HG03565 (cell line): ENCODE results near the gene CLEC2L.

Source experiments
- ATAC-seq: cut with Tn5 transposase; IDR thresholded peaks from one replicate; pipeline ENCODE4 v1.9.1; 2021; ENCODE audit warnings: mild to moderate bottlenecking, moderate library complexity; ENCODE audit not compliant: unreplicated experiment

The CLEC2L gene

DNA sequence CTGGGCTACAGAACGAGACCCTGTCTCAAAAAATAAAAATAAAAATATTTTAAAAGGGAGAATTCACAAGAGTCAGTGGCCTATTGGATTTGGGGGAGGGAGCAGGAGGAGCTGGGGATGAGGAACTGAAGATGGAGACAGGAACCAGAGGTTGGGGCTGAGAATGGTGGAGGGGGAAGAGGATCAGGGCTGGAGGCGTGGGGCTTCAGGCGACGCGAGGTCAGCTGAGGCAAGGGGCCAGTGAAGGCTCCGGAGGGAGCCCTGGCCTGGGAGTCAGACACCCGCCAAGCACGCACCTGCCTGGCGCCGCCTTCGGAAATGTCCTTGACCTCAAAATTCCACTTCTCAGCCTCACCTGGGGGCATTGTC is 671 bp upstream of the CLEC2L start:
- ATAC-seq: no peak

DNA sequence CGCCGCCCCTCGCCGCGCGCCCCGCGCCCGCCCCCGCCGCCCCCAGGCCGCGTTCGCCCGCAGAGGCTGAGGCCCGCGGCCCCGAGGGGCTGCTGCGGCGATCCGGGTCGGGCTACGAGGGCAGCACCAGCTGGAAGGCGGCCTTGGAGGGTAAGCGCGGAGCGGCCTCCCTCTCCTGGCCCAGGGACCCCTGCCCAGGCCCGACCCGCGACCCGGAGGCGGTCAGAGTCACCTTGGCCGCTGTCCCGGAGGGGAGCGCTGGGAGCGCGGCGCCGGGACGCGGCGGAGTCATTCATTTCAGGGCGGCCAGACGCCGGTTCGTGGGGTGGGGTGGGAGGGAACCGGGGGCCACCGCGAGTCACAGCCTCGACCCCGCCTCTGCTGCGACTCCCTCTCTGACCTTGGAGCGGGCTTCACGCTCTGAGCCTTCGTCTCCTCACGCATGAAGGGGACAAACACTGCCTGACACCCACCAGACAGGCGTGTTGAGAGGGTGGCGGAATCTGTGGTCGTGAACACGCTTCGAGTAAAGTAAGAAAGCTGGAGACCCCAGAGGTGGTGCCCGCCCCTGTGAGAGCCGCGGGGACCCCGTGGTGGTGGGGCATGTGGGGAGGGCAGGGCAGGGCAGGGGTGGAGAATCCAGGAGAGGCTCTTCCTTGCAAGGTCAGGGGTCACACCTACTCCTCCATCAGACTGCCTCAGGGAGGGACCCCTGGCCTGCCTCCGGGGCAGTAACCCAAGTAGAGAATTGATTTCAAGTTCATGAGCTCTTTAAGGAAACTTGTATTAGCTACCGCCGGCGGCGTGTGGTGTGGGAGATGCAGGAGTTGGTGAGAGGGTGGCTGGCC is 707 bp downstream of the CLEC2L start:
- ATAC-seq: no peak

DNA sequence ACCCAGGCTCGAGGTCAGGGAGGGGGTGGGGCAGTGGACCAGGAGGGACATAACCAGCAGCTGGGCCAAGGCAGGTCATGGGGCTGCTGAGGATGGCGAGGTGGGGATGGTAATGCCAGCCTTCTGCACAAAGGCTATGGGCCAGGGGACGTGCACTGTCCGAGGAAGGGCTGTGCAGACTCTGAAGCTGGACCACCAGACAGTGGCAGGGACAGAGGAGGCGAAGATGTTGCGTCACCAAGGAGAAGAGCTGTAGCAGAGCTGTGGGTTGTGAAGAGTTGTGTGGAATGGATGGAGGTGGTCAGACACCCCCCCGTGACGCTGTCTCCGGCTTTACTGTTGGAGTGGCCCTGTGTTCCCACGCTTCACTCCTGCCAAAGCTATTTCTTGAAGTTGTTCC is 1.8 kb downstream of the CLEC2L start:
- ATAC-seq: no peak

DNA sequence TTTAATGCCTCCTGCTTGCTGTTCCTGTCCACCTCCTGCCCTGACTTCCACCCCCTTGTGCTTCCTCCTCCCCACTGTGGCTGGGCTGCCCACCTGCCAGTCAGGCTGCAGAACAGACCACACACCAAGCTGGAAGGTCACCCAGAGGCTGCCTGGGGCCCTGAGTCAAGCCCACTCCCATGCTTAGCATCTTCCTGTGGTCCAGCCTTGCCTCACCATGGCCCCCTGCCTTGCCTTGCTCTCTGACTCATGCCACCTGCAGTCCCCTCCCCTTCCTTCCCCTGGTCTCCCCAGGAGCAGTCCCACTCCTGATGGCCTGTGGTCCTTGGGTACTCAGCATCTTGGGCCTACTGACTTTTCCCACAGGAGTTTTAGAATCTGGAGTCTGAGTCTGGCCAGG is 2.3 kb downstream of the CLEC2L start:
- ATAC-seq: no peak

DNA sequence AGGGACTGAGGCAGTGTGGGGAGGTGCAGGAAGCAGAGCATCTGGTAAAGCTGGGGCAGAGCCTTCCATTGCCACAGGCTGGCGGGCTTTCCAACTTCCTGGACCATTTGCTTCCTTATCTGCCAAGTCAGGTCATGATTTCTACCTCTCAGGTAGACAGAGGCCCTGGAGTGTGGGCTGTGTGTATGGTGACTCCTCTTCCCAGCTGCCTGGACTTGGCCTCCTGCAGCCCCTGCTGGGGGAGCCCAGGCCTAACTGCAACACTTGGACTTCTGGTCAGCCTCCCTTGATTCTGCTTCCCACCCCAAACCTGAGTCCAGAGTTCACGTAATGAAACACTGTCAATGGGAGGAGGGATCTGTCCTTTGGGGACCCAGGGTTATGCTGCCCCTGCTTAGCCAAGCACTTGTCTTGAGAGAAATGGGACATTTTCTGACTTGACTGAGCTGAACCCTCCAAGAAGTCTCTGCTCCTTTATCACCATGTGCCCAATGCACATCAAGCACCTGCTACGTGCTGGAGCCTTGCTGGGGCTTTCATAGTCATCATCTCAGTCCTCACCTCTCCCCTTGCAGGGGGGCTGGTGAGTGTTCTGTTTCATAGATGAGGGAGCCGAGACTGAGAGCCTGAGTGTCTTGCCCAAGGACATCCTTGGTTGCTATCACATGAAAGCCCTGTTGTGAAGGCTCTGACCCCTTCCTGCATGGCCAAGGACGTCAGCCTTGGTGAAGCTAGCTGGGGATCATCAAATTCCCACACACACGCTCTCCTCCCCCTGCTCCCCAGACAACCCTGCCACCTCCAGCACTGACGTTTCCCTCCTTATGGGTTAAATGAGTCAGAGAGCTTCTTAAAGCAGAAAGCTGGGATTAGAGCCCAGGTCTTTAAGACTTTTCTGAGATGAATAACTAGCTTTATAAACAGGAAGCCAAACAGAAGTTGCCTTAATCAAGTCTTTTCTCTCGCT is 3.4 kb downstream of the CLEC2L start:
- no peak for ATAC-seq

DNA sequence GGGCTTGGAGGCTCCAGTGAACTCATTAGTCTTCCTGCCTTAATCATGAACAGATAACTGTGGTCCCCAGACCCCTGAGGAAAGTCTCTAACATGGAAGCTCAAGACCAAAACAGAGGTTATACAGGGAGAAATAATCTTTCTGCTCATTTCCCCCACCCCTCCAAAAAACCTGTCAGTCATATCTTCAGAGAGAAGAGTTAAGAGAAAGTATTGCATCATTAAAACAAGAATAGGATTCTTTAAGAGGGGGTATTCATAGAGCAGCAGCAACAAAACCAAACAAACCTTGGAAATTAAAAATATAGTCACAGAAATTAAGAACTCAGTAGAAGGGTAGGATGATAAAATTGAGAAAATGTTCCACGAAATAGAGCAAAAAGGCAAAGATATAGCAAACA is 7.6 kb downstream of the CLEC2L start:
- ATAC-seq: no peak

DNA sequence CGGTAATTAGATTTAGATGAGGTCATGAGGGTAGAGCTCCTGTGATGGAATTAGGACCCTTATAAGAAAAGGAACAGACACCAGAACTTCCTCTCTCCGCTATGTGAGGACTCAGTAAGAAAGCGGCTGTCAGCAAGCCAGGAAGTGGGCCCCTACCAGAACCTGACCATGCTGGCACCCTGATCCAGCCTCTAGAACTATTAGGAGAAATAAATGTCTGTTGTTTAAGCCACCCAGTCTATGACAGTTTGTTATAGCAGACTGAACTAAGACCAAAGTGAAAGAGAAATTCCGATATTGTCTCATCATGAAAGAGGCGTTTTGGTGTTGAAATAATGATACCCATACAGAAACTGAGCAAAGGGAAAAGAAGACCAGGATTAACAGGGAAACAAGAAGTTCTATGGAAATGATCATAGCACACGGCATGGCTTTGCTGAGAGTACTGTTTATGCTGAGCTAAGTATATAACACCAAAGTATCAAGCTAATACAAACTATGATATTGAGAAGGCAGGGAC is 9.2 kb downstream of the CLEC2L start:
- no peak for ATAC-seq

DNA sequence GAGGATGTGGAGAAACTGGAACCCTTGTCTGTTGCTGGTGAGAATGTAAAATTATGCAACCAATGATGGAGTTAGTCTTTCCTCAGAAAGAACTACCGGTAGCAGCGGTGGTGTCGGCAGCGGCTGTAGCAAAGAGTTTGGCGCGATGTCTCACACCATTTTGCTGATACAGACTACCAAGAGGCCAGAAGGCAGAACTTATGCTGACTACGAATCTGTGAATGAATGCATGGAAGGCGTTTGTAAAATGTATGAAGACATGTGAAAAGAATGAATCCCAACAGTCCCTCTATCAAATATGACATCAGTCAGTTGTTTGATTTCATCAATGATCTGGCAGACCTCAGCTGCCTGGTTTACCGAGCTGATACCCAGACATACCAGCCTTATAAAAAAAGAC is 10.6 kb downstream of the CLEC2L start:
- no peak for ATAC-seq

DNA sequence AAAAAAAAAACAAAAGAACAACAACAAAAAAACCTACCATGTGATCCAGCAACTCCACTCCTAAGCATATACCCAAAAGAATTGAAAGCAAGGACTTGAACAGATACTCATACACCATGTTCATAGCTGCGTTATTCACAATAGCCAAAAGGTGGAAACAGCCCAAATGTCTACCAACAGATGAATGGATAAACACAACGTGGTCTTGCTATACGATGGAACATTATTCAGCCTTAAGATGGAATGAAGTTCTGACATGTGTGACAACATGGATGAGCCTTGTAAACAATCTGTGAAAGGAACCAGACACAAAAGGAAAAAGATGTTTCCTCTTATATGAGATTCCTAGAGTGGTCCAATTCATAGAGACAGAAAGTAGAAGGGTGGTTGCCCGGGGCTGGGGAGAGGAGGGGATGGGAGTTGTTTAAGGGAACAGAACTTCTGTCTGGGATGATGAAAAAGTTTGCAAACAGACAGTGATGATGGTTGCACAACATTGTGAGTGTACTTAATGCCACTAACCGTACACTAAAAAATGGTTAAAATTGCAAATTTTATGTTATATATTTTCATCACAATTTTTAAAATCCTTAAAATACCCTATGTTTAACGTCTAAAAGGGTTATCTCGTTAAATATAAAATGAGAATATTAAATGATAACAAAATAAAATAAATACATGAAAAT is 11.6 kb downstream of the CLEC2L start:
- no peak for ATAC-seq

DNA sequence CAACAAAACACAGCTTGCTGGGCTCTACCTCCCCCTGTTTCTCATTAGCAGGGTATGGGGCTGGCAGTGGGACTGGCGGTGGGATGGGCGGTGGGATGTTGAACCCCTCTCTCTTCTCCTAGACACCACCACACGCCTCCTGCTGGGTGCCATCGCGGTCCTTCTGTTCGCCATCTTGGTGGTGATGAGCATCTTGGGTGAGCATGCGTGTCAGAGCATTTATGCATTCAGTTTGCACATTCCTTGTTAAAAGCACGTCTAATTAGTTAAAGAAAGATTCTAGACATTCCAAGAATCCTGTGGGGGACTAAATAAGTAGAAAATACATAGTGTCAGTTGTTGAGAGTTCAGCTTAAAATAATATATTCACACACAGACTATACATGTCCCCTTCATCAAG is 12.7 kb downstream of the CLEC2L start:
- no peak for ATAC-seq

DNA sequence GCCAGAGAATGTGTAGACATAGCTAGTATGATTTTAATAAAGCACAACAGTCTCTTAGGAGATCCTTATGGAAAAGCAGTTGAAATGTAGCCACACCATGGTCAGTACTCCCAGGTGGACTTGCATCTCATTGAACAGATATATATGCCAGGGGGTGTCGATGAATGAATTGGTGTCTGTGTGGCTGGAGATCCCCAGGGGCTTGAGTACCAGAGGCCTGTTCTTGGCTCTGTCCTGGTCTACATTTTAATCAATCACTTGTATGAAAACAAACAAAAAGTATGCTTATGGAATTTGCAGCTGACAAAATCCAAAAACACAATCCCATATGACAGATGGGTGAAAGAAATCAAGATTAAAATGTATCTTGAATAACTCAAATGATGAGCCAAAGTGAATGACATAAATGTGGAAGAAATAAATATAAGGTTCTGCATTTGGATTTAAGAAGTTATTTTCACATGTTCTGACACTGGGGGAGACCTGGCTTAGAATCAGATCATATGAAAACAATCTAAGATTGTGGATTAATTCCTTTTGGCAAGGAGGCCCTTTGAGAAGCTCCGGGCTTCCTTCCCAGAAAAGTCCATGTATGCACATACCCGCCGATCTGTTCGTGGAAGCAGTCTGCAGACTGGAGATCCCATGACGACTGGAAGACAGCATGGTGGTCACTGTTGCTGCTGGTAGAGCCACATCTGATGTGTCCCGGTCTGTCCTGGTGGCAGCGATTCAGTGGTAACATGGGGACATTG is 15.6 kb downstream of the CLEC2L start:
- no peak for ATAC-seq

DNA sequence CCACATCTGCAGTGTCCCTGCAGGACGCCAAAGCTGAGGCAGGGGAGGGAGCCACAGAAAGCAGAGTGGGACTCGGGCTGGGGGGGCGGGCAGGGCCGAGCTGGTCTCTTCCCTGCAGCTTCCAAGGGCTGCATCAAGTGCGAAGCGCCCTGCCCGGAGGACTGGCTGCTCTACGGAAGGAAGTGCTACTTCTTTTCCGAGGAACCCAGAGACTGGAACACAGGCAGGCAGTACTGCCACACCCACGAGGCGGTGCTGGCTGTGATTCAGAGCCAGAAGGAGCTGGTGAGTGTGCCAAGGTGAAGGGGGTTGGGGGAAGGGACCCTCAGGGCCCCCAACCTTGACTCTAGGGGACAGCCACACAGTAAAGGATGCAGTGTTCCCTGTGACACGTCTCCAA is 16.7 kb downstream of the CLEC2L start:
- no peak for ATAC-seq

DNA sequence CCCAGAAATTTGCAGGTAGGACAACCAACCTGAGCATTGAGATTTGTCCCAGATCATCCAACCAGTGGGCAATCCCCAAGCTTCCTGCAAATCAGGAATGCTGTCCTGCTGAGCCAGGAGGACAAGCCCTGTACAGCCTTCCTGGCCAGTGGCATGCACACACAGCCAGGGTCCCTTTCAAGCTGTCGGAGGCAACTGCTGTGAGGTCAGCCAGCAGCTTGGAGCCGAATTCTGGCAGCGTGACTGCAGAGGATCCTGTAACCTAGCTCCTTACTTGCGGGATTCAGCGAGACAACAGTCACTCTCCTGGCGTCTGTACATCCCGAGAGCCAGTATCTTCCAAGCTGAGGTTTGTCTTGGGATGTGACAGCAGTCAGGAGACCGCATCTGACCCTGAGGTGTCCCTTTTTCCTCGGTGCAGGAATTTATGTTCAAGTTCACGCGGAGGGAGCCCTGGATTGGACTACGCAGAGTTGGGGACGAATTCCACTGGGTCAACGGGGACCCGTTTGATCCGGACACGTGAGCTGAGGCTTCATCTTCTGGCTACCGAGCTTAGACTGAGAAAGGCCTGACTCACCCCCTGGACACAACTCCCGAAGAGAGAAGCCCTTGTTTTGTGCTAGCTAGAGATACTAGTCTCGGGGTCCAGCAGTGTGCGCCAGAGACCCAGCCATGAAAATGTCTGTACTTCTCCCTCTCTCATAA is 18.3 kb downstream of the CLEC2L start:
- ATAC-seq: no peak

DNA sequence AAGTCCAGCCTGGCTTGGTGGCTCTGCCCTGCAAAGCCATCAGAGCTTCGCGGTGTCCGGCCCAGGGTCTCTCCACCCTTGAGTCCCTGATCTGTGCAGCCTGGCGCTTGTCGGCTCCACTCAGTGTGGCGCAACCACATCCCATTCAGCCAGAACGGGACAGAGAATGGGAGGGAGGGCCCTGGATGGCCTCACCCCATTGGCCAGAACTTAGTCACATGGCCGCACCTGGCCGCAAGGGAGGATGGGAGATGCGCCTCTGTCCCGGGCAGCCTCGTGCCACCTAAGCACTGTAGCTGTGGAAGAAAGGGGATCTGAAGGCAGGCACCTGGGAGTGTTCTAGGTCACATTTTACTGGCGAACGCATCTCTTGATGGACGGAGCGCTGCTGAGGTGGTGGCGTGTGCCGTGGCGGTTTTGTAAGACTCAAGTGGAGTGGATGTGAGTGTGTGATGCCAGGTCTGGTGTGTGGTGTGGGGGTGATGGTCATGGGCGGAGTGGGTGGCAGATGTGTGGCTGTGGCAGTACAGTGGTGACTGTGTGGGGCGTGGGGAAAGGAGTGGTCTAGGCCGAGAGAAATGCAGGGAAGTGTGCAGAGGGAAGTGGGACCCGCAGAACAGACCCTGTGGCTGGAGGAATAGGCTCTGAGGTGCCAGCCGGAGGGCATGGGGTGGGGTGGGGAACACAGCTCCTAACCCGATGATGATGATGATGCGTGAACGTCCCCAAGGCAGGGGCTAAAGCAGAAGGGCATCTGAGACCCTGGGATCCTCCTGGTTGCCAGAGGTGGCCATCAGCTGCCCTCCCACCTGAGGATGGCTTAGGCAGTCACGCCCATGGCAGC is 19.0 kb downstream of the CLEC2L start:
- ATAC-seq: no peak

DNA sequence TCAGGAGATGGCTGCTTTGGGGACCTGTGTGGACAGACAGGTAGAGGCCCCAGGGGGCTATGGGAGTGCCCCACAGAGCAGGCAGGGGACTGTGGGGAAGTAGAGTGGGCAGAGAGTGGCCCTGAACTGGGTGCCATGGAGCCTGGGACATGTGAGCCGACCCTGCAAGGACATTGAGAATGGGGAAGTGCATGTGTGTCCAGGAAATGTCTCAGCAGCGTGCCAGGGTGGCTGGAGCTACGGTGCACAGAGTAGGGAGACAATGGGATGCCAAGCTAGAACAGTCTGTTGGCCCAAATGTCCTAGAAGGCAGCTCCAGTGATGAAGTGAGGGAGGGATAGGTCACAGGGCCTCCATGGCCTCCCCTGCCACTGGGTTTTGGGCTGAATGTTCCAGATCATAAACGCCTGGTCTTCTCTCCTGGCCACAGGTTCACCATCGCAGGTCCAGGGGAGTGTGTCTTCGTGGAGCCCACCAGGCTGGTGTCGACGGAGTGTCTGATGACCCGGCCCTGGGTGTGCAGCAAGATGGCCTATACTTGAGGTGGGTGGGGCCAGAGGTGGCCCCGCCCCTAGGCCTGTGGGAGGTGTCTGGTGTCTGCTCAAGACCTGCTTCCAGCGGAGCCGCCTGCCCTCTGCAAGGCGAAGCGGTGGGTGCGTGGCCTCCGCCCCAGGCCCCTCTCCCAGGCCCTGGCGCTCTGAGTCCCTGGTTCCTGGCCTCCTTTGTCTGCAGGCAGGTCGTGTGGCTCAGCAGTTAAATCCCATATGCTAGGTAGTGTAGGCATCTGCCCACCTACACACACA is 20.5 kb downstream of the CLEC2L start:
- ATAC-seq: no peak

DNA sequence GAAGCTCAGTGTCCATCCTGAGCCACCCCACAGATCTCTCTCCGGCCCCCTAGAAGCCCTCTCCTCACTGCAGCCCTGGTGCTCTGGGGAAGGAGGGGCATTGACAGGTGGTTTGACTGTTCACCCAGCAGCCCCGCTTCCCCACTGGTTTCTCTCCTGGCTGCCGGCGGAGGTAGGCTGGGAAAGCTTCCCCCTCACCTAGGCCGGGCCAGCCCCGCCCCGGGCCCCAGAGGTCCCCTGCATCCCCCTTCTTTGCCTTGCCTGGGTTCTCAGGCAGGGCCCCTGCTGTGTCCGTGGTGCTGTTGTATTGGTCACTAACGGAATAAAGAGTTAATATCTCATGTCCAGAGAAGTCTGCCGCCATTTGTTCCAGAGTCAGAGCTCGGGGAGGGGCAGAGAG is 21.2 kb downstream of the CLEC2L start:
- ATAC-seq: no peak

DNA sequence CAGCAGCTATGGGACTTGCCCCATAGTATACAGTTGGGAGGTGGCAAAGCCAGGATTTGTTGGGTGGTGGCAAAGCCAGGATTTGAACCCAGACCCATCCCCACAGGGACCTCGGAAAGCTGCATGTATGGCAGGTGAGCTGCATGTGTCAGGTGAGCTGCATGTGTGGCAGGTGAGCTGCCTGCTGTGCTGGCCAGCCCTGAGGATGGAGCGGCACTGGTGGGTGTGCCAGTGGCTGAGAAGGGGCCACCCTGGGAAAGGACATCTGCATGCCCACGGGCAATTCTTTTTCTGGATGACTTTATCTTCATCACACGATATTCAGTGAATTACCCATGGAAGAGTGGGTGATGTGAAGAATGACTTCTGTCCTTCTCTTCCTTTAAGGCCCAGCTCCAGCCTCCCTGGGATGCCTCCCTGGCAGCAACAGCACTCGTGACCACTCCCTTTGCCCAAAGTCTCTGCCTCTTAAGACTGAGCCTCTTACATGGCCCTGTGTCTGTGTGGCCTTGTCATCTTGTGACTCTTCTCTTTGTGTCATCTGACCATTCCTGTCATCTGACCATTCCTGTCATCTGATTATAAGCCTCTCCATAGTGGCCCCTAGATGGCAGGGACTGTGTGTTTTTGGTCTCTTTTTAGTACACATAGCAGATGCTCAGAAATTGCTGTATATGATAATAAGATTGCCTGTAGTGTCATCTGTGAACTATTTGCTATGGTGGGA is 25.0 kb downstream of the CLEC2L start:
- no peak for ATAC-seq
